ENCODE measurements around the gene PTPDC1.

PTPDC1 gene

GRCh38 chr9:94140791-94141790 lies 56.8 kb downstream of the PTPDC1 start:
- no peak for DNase-seq (ENCODE audit: low read depth)

- DNase-seq (ENCODE audit: low read depth) = no peak
Observed at GRCh38 chr9:94142353-94142752, 58.1 kb downstream of the PTPDC1 start.

DNA sequence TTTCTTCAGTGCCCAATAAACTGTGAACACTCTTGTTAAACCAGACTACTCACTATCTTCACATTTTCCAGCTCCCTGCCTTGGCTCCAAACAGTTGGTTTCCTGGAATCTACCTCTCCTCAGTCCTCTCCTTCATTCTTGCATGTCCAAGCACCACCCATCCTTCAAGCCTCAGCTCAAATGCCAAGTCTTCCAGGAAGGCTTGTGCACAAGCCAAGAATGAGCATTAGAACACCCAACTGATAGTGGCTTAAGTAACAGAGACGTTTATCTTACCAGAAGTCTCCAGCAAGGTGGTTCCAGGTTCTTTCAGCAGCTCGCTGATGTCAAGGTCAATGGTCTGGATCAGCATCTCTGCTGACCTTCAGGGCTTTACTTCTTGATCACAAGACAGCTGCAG lies 60.1 kb downstream of the PTPDC1 start:
- DNase-seq (ENCODE audit: low read depth) = no peak

DNA sequence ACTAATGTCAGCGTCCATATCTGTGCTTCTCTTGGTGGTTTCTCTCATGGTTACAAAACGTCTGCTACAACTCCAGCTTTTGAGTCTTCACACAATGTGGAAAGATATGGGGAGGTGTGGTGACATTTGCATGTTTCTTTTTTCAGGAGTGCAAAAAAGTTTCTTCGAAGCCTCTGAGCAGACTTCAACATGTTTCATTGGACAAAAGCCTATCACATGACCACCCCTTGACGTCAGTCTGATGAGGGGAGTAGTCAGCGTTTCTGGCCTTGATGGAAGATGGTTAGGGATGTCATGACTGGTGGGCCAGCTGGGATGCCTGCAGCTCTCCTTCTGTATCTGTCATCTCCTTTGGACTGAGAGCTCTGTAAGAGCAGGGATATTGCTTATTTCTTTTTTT lies 61.4 kb downstream of the PTPDC1 start:
- no peak for DNase-seq (ENCODE audit: low read depth)

DNA sequence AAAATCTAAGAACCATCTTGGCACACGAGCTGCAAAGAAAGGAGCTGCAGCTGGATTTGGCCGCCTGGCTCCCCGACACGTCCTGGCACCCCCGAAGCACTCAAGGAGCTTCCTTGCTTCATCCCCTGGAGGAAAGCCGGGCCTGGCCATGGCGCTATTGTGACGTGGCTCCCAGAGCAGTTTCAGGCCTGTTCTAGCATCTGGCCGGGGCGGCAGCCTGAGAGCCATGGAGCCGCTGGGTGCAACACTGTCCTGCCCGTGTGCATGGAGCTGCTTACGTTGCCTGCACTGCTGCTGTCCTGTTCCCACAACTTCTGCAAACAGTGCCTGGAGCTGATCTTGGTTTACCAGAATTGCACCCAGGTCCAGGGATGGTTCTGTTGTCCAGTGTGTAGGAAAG lies 63.5 kb downstream of the PTPDC1 start:
- no peak for DNase-seq (ENCODE audit: low read depth)

GRCh38 chr9:94148419-94148818 lies 64.2 kb downstream of the PTPDC1 start:
- no peak for DNase-seq (ENCODE audit: low read depth)

GRCh38 chr9:94149696-94150095 lies 65.4 kb downstream of the PTPDC1 start:
- no peak for DNase-seq (ENCODE audit: low read depth)

- DNase-seq (ENCODE audit: low read depth) = no peak
Observed at GRCh38 chr9:94150279-94150828, 66.1 kb downstream of the PTPDC1 start.

GRCh38 chr9:94150890-94151650 lies 66.8 kb downstream of the PTPDC1 start:
- no peak for DNase-seq (ENCODE audit: low read depth)

- DNase-seq (ENCODE audit: low read depth) = no peak
Observed at GRCh38 chr9:94153905-94154304, 69.6 kb downstream of the PTPDC1 start.

DNA sequence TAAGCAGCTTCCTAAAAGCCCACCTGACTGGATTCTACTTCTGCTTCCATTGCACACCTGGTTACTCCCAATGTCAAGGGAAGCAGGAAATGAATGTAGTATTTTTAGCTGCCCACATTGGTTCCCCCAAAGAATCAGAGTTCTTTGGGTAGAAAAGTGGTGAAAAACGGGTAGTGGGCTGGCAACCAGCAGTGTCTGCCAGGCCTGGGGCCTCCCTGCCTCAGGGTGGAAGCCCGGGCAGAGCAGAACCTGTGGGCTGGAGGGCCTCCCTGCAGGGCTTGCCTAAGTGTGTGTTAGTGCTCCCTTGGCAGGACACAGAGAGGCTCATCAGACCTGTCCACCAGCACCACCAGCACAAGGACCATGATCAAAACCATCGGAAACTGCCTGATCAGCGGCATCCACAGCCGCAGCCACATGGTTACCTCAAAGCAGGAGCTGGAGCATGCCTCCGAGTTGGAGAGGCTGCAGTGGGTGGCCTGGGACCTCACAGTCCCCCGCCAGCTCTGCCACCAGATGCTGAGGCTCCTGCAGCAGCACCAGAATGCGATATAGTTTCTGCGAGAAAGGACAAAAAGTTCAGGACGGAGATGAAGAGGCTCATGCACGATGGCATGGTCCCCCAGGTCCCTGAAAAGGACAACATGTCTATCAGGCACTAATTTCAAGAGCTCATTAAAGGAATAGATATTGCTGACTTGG lies 72.2 kb downstream of the PTPDC1 start:
- no peak for DNase-seq (ENCODE audit: low read depth)

- DNase-seq (ENCODE audit: low read depth) = no peak
Observed at GRCh38 chr9:94157050-94157801, 73.0 kb downstream of the PTPDC1 start.

Data from activated T-helper 9 cell treated with anti-CD3 and anti-CD28 coated beads, Interleukin-2, amount 50 U/mL, for 16 hours (primary cell).